Endodermal cell (in vitro differentiated cells): Measurements from ENCODE around the gene ZNF593. TPM values are rescaled to one million over a fixed set of nuclear protein-coding genes. Genes with fewer than 3 reads are reported as not detected.

Source experiments
- DNase-seq: peaks from one replicate; pipeline ENCODE4 v3.0.0-alpha.2; 2017
- H3K27ac ChIP-seq: 2 replicates; pipeline ENCODE4 v1.5.1; 2013; ENCODE audit warnings: mild to moderate bottlenecking, low read depth, low read length, moderate library complexity
- H3K27me3 ChIP-seq: 2 replicates; pipeline ENCODE4 v1.6.1; 2013; ENCODE audit warnings: mild to moderate bottlenecking, low read length, moderate library complexity; ENCODE audit not compliant: insufficient read depth, control insufficient read depth, poor library complexity, severe bottlenecking
- H3K36me3 ChIP-seq: 2 replicates; pipeline ENCODE4 v1.7.0; 2013; ENCODE audit warnings: mild to moderate bottlenecking, low read length, moderate library complexity; ENCODE audit not compliant: control insufficient read depth, insufficient read depth
- H3K4me1 ChIP-seq: one replicate; pipeline ENCODE4 v1.7.0; 2013; ENCODE audit warnings: low read length; ENCODE audit not compliant: control insufficient read depth, insufficient read depth
- H3K4me3 ChIP-seq: 2 replicates; pipeline ENCODE4 v1.5.1; 2013; ENCODE audit warnings: mild to moderate bottlenecking, low read length, moderate library complexity
- H3K9ac ChIP-seq: 2 replicates; pipeline ENCODE4 v1.6.1; 2013; ENCODE audit warnings: mild to moderate bottlenecking, low read length, moderate library complexity; ENCODE audit not compliant: poor library complexity, severe bottlenecking; ENCODE audit errors: extremely low read depth
- H3K9me3 ChIP-seq: 2 replicates; pipeline ENCODE4 v1.6.1; 2013; ENCODE audit warnings: mild to moderate bottlenecking, low read length, moderate library complexity; ENCODE audit not compliant: control insufficient read depth
- H3K27ac Mint-ChIP-seq: 2 replicates; pipeline ENCODE4 v1.8.0; 2020; ENCODE audit warnings: mixed read lengths
- H3K27me3 Mint-ChIP-seq: 2 replicates; pipeline ENCODE4 v1.8.0; 2021; ENCODE audit warnings: mild to moderate bottlenecking, mixed read lengths; ENCODE audit not compliant: insufficient read depth
- H3K36me3 Mint-ChIP-seq: 2 replicates; pipeline ENCODE4 v1.8.0; 2020; ENCODE audit warnings: low read depth, mixed read lengths
- H3K4me1 Mint-ChIP-seq: 2 replicates; pipeline ENCODE4 v1.8.0; 2020; ENCODE audit warnings: mixed read lengths
- H3K4me3 Mint-ChIP-seq: 2 replicates; pipeline ENCODE4 v1.8.0; 2020; ENCODE audit warnings: mild to moderate bottlenecking, moderate library complexity, mixed read lengths
- H3K9me3 Mint-ChIP-seq: 2 replicates; pipeline ENCODE4 v1.8.0; 2020; ENCODE audit warnings: mild to moderate bottlenecking, mixed read lengths
- WGBS, 2 experiments: methylation state at CpG; one replicate each; pipeline versions ENCODE4 v1.1.5 to v1.1.7; 2013; ENCODE audit warnings: missing lambda C conversion rate in 2 of 2, mixed read lengths in 1 of 2; ENCODE audit not compliant: insufficient coverage in 1 of 2, insufficient read length in 1 of 2; 5-methylcytosine and 5-hydroxymethylcytosine counted together
- total RNA-seq, 2 donors: library from RNA; stranded (reverse); fragmentation: NEBNext Ultra II Directional in 1 of 2; extraction: Animal tissue kit (Norgen Biotek cat#: 25700) in 1 of 2; gene quantifications; 2 replicates in 1 of 2; 3 replicates in 1 of 2; pipeline ENCODE4 v1.2.1, GENCODE V29; 2021
- TF ChIP-seq, protein P1 (sequence below): fragments of 200-600 bp; sonication (generic); conservative IDR thresholded peaks from 2 replicates; pipeline ENCODE4 v1.5.0; 2021; ENCODE audit warnings: antibody characterized with exemption, mild to moderate bottlenecking

The ZNF593 gene
- total RNA-seq, 2 donors from 2014 or later: 31.4 to 33.7 TPM

DNA sequence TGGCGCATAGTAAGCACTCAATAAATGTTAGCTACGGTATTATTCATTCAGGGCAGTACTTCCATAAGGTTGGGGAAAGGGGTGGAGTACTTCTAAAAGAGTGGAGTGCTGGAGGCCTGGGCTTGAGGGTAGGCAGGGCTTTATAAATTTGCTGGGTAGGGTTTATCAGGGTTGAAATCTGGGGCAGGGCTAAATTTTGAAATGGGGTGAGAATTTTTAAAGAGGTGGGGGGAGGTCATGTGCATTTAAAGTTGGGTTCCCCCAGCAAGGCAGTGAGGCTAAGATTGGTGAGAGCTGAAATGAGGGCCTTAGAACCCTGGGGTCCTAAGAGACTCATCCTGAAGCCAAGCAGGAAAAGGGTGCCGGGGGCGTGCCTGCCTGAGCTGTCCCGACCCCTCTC, 30.7 kb downstream of the ZNF593 start:
- H3K9me3 Mint-ChIP-seq: no peaks in the 10 kb centered on the region
- peaks cover 9% of the 10 kb centered on the region for H3K27me3 Mint-ChIP-seq
- Histone ChIP-seq H3K9ac (no peak overlapping the region), H3K36me3 (no peaks in the 10 kb centered on the region), H3K4me1 (no peaks in the 10 kb centered on the region), H3K27me3 (no peaks in the 10 kb centered on the region), H3K27ac (no peak overlapping the region), H3K4me3 (no peak overlapping the region), H3K9me3 (no peaks in the 10 kb centered on the region)
- WGBS, 2 experiments: 90 to 95% methylated on average over 4 to 5 of the region's 5 CpGs
- peak overlapping the region; percentile 54 for H3K4me3 Mint-ChIP-seq
- peaks cover 11% of the 10 kb centered on the region for H3K4me1 Mint-ChIP-seq
- H3K27ac Mint-ChIP-seq: no peak overlapping the region
- TF ChIP-seq, protein P1, sequence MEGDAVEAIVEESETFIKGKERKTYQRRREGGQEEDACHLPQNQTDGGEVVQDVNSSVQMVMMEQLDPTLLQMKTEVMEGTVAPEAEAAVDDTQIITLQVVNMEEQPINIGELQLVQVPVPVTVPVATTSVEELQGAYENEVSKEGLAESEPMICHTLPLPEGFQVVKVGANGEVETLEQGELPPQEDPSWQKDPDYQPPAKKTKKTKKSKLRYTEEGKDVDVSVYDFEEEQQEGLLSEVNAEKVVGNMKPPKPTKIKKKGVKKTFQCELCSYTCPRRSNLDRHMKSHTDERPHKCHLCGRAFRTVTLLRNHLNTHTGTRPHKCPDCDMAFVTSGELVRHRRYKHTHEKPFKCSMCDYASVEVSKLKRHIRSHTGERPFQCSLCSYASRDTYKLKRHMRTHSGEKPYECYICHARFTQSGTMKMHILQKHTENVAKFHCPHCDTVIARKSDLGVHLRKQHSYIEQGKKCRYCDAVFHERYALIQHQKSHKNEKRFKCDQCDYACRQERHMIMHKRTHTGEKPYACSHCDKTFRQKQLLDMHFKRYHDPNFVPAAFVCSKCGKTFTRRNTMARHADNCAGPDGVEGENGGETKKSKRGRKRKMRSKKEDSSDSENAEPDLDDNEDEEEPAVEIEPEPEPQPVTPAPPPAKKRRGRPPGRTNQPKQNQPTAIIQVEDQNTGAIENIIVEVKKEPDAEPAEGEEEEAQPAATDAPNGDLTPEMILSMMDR: no peak
- H3K36me3 Mint-ChIP-seq: no peaks in the 10 kb centered on the region
- DNase-seq: no peak

DNA sequence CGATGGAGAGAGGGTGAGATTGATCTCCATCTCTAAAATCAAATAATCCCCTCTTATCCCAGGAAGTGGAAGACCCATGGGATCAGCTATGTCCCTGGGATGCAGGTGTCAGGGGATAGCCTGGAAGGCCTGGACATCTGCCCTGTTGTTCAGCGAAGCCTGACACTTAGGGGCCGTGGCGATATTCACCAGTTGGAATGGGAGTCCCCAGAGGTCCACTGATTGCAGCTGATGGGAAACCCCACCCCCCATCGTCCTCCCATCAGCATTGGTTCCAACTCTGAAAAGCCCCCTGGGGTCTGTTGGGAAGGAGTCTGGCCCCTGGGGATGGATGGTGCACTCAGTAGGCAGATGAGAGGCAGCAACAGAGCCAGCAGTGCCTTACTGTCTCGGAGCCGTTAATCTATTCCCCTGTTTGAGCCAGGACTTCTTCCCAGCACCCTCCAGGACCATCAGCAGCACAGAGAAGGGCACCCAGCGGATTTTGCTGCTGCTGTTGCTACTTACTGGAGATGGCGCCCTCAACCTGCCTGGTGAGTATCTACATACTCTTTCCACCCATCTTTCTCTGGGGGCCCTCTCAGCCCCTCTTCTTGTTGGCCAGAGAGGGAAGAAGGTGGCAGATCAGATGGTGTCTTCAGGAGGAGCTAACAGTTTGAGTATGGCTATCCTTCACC, 34.1 kb downstream of the ZNF593 start:
- Mint-ChIP-seq H3K36me3 (no peaks in the 10 kb centered on the region), H3K27me3 (peaks cover 9% of the 10 kb centered on the region), H3K9me3 (no peaks in the 10 kb centered on the region), H3K27ac (no peak overlapping the region), H3K4me3 (no peak overlapping the region), H3K4me1 (peaks cover 11% of the 10 kb centered on the region)
- TF ChIP-seq, protein P1: peak; percentile 58
- no peaks in the 10 kb centered on the region for H3K9me3 ChIP-seq
- 73 to 76% methylated on average over 4 to 9 of the region's 9 CpGs for WGBS, 2 experiments
- no peak overlapping the region for H3K4me3 ChIP-seq
- H3K27ac ChIP-seq: no peak overlapping the region
- no peak overlapping the region for H3K9ac ChIP-seq
- H3K36me3 ChIP-seq: no peaks in the 10 kb centered on the region
- H3K4me1 ChIP-seq: no peaks in the 10 kb centered on the region
- DNase-seq: peak; percentile 69
- H3K27me3 ChIP-seq: no peaks in the 10 kb centered on the region

DNA sequence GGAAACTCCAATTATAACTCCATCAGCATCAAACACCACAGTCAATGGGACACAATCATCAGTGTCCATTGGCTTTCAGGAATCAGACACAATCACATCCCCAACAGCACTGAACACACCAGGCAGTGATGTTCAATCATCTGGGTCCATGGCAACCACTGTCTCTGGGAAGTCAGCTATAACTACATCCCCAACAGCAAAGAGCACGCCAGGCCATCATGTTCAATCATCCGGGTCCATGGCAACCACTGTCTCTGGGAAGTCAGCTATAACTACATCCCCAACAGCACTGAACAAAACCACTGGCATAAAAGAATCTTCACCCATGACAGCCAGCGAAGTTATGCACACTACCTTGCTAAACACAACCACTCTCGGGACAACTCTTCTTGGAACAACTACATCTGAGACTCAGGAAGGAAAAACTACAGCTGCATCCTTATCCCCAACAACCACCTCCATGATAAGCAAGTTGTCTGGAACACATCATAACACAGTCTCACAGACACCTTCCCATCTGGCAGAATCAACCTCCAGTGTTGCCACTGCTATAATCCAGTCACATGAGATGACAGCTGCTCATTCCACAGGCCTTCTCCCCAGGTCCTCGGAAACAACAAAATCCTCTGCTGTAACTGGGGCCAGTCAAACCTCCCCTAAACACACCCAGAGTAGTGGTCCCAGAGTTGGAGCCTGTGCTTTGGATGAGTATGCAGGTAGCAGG, 40.6 kb downstream of the ZNF593 start:
- H3K4me3 ChIP-seq: no peak overlapping the region
- no peak overlapping the region for H3K27ac Mint-ChIP-seq

More for the DNA sequence above, 40.6 kb downstream of the ZNF593 start:
- Histone ChIP-seq H3K36me3 (no peaks in the 10 kb centered on the region), H3K4me1 (no peaks in the 10 kb centered on the region), H3K9ac (no peak overlapping the region), H3K27ac (no peak overlapping the region), H3K9me3 (no peaks in the 10 kb centered on the region), H3K27me3 (no peaks in the 10 kb centered on the region)
- no peak for DNase-seq
- no peaks in the 10 kb centered on the region for H3K36me3 Mint-ChIP-seq
- H3K9me3 Mint-ChIP-seq: no peaks in the 10 kb centered on the region
- no peaks in the 10 kb centered on the region for H3K4me1 Mint-ChIP-seq
- peaks cover 10% of the 10 kb centered on the region for H3K27me3 Mint-ChIP-seq
- 90 to 100% methylated on average over 2 to 5 of the region's 5 CpGs for WGBS, 2 experiments
- H3K4me3 Mint-ChIP-seq: no peak overlapping the region
- TF ChIP-seq, protein P1: no peak
